A549 (cell line): ENCODE data around the gene CD83.

Source experiments
- CEBPB ChIP-seq, 2 experiments: fragments of >200 bp in 1 of 2; sonication (Bioruptor Twin) in 1 of 2; formaldehyde crosslinking in 1 of 2; IDR thresholded peaks; 2 replicates each; pipeline ENCODE4 v1.6.1; 2012 to 2016
- CTCF ChIP-seq: fragments of >200 bp; sonication (Bioruptor Twin); formaldehyde crosslinking; IDR thresholded peaks from 3 replicates; pipeline ENCODE4 v1.5.1; 2016
- SREBF2 ChIP-seq: fragments of 450-650 bp; IDR thresholded peaks from 2 replicates; pipeline ENCODE4 v1.6.1; 2014; ENCODE audit warnings: mild to moderate bottlenecking, moderate library complexity

GRCh38 chr6:14180609-14181008 lies 63.0 kb downstream of the CD83 start:
- no peak for TF ChIP-seq CTCF
- TF ChIP-seq SREBF2, result no peak
- no peak for TF ChIP-seq CEBPB (IDR thresholded peaks at IDR 0.05)
